ENCODE data around the gene PALB2.

PALB2 gene

DNA sequence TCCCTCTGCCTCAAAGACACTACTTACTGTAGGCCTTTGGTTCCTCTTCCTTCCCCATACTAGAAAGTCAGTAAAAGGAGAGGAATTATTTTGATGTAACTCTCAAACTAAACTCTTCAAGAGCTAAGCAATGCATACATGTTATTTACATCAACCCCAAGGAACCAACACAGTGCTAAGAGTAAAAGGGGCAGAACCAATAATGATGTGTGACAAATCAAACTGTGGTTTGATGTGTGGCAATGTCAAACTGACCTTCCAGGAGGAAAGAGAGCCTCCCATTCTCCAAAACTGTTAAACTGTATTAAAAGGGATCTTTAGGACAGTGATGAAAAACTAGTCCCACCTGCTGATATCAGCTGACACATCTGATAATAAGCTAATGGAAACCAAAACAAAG lies 60.7 kb downstream of the PALB2 start:
- no peak for DNase-seq (ENCODE audit: low read depth)
- no peak overlapping the region for H3K4me3 ChIP-seq (ENCODE audit: low read length)
- TF ChIP-seq, protein P1, sequence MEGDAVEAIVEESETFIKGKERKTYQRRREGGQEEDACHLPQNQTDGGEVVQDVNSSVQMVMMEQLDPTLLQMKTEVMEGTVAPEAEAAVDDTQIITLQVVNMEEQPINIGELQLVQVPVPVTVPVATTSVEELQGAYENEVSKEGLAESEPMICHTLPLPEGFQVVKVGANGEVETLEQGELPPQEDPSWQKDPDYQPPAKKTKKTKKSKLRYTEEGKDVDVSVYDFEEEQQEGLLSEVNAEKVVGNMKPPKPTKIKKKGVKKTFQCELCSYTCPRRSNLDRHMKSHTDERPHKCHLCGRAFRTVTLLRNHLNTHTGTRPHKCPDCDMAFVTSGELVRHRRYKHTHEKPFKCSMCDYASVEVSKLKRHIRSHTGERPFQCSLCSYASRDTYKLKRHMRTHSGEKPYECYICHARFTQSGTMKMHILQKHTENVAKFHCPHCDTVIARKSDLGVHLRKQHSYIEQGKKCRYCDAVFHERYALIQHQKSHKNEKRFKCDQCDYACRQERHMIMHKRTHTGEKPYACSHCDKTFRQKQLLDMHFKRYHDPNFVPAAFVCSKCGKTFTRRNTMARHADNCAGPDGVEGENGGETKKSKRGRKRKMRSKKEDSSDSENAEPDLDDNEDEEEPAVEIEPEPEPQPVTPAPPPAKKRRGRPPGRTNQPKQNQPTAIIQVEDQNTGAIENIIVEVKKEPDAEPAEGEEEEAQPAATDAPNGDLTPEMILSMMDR (conservative IDR thresholded peaks at IDR 0.05; ENCODE audit: low read length): no peak

DNA sequence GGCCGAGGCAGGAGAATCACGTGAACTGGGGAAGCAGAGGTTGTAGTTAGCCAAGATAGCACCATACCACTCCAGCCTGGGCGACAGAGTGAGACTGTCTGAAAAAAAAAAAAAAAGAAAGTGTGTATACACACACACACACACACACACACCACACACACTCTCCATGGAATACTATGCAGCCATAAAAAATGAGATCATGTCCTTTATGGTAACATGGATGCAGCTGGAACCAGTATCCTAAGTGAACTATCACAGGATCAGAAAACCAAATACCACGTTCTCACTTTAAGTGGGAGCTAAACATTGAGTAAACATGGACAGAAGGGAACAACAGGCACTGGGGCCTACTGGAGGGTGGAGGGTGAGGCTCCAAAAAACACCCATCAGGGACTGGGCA lies 61.7 kb downstream of the PALB2 start:
- H3K4me3 ChIP-seq (ENCODE audit: low read length): no peak overlapping the region
- TF ChIP-seq, protein P1 (conservative IDR thresholded peaks at IDR 0.05; ENCODE audit: low read length): no peak
- peak; percentile 5 for DNase-seq (ENCODE audit: low read depth)

DNA sequence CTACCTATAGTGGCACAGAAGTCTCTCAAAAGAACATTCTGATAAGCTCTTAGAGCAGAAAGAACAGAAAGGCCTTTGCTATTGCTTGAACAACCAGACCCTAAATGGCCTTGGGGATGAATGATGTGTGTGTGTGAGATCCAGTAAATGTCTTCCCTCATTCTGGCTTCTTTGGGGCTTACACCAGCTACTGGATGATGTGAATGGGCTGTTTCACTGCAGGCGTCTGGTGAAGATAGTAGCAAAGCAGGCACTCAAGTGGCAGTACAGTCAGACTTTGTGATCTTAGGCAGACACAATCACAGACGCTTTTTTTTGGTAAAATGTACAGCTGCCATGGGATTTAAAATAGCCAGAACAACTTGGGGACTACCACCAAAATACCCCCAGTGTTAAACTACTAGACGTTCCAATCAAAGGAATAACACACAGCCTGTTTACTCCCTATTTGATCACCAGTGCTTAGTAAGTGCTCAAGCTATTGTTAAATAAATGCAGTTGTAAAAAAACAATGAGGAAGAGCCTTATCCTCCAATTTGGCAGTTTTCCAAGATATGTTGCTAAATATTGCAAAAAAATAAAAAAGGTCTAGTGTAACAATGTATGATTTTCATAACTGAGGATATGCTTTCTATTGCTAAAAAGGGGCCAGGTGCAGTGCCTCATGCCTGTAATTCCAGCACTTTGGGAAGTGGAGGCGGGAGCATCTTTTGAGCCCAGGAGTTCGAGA lies 62.8 kb downstream of the PALB2 start:
- DNase-seq (ENCODE audit: low read depth): peak; percentile 30
- no peak overlapping the region for H3K4me3 ChIP-seq (ENCODE audit: low read length)
- TF ChIP-seq, protein P1 (conservative IDR thresholded peaks at IDR 0.05; ENCODE audit: low read length): no peak

GRCh38 chr16:23577493-23577892 lies 63.6 kb downstream of the PALB2 start:
- no peak for DNase-seq (ENCODE audit: low read depth)
- TF ChIP-seq, protein P1 (conservative IDR thresholded peaks at IDR 0.05; ENCODE audit: low read length): no peak
- H3K4me3 ChIP-seq (ENCODE audit: low read length): no peak overlapping the region

DNA sequence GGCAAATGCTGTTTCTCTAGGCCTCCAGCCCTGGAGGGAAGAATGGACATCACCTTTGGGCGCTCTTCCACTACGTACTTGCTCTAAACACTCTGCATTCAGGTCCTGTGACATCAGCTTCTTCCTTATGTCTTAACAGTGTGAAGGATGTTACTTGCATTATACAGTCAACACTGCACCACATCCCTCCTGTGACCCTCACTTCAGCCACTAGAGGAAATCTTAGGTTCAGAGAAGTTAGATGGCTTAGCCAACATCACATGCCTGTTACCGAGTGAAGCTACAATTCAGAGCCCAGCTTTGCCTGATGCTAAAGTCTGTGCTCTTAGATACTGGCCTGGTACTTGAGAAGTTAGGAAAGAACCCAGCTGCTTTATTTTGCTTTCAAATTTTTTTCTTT lies 65.3 kb downstream of the PALB2 start:
- DNase-seq (ENCODE audit: low read depth): no peak
- TF ChIP-seq, protein P1 (conservative IDR thresholded peaks at IDR 0.05; ENCODE audit: low read length): no peak
- no peak overlapping the region for H3K4me3 ChIP-seq (ENCODE audit: low read length)

DNA sequence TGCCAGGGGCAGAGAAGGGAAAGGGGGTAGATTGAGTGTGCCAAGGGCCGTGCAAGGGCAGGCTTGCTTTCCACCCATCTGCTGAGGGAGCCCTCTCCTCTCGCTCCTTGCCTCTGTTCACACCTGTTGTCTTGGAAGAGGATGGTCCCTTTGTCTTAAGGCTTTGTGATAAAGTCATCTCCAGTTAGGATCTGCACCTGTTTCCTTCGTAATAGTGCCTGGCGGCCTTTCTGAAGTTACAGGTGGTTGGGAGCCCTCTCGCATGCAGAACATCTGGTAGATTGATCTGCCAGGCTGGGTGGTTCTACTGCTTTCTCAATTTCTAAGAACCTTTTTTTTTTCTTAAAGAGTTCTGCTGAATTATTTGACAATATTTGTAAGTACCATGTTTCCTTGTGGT lies 67.3 kb downstream of the PALB2 start:
- TF ChIP-seq, protein P1 (conservative IDR thresholded peaks at IDR 0.05; ENCODE audit: low read length): no peak
- no peak for DNase-seq (ENCODE audit: low read depth)
- H3K4me3 ChIP-seq (ENCODE audit: low read length): no peak overlapping the region

DNA sequence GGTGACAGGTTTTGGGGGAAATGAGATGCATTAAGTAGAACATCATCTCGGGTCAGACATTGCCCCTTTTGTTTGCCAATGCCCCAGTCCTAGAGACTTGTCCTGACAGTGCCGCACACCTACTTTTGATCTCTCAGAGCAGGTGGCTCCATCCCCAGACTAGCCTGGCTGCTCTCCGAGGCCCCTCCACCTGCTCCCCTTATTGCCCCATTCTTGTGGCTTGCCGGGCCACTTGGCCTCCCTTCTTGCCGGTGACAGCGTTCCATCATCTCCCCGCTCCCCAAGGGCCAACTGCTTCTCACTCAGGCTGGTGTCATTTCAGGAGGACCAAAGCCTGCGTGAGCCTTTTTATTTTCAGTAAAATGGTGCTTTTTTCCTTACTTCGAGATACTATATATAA lies 68.7 kb downstream of the PALB2 start:
- TF ChIP-seq, protein P1 (conservative IDR thresholded peaks at IDR 0.05; ENCODE audit: low read length): no peak
- no peak overlapping the region for H3K4me3 ChIP-seq (ENCODE audit: low read length)
- no peak for DNase-seq (ENCODE audit: low read depth)

Measured in AG10803 (cell line).